SK-N-SH (cell line): Measurements from ENCODE around the gene MRPS18A. TPM values are rescaled to one million over a fixed set of nuclear protein-coding genes. Genes with fewer than 3 reads are reported as not detected.

Source experiments
- CTCF ChIA-PET: fragments of 300-600, 350-600 bp; formaldehyde crosslinking; extraction: SDS; loops from one replicate; lab custom pipeline; 2021; lab: Yijun Ruan, JAX
- POLR2A ChIA-PET: fragments of 350-600 bp; sonication (Branson Sonifier 250); formaldehyde crosslinking; extraction: SDS; loops from one replicate; lab custom pipeline; 2020; ENCODE audit warnings: antibody characterized with exemption, inconsistent platforms; lab: Yijun Ruan, JAX
- DNase-seq: peaks from one replicate; pipeline ENCODE4 v3.0.0; 2012
- H2AFZ ChIP-seq: fragments of 200-600 bp; sonication (generic); 2 replicates; pipeline ENCODE4 v1.8.1; 2016; ENCODE audit warnings: antibody characterized with exemption, mild to moderate bottlenecking, low read depth
- H3F3A ChIP-seq: fragments of 200-600 bp; sonication (generic); replicated peaks from 2 replicates; pipeline ENCODE3; 2016; ENCODE audit warnings: antibody characterized with exemption, mild to moderate bottlenecking; ENCODE audit not compliant: insufficient read depth
- H3K27ac ChIP-seq, 2 experiments: fragments of 200-500 bp in 1 of 2; fragments of 200-600 bp in 1 of 2; sonication (Bioruptor generic) in 1 of 2; sonication (generic), shearing (Covaris generic) in 1 of 2; 2 replicates each; pipeline versions ENCODE4 v1.5.1 to v1.6.1; 2014 to 2016; ENCODE audit warnings: low read depth in 2 of 2, inconsistent platforms in 1 of 2, low read length in 1 of 2, mild to moderate bottlenecking in 1 of 2, mixed read lengths in 1 of 2
- H3K27me3 ChIP-seq: fragments of 200-600 bp; sonication (generic), shearing (Covaris generic); 2 replicates; pipeline ENCODE4 v1.6.1; 2016; ENCODE audit warnings: mixed run types; ENCODE audit not compliant: insufficient read depth
- H3K36me3 ChIP-seq, 2 experiments: fragments of 200-500 bp in 1 of 2; fragments of 200-600 bp in 1 of 2; sonication (Bioruptor generic) in 1 of 2; sonication (generic) in 1 of 2; replicated peaks in 1 of 2; 2 replicates each; pipeline versions ENCODE3 to v1.5.1; 2014 to 2016; ENCODE audit warnings: low read length in 1 of 2, mild to moderate bottlenecking in 1 of 2; ENCODE audit not compliant: insufficient read depth in 2 of 2, control insufficient read depth in 1 of 2
- H3K4me1 ChIP-seq, 2 experiments: fragments of 200-500 bp in 1 of 2; fragments of 200-600 bp in 1 of 2; sonication (Bioruptor generic) in 1 of 2; sonication (generic), shearing (Covaris generic) in 1 of 2; 2 replicates each; pipeline versions ENCODE4 v1.5.1 to v1.6.1; 2014 to 2016; ENCODE audit warnings: low read depth in 1 of 2, low read length in 1 of 2, mixed run types in 1 of 2; ENCODE audit not compliant: insufficient read depth in 2 of 2, control insufficient read depth in 1 of 2
- H3K4me2 ChIP-seq: fragments of 200-600 bp; sonication (generic), shearing (Covaris generic); 2 replicates; pipeline ENCODE4 v1.6.1; 2017; ENCODE audit warnings: mixed run types
- H3K4me3 ChIP-seq, 2 experiments: fragments of 200-500 bp in 1 of 2; fragments of 200-600 bp in 1 of 2; sonication (Bioruptor generic) in 1 of 2; sonication (generic), shearing (Covaris generic) in 1 of 2; 2 replicates each; pipeline versions ENCODE4 v1.5.1 to v1.8.1; 2014 to 2016; ENCODE audit warnings: low read depth in 2 of 2, inconsistent platforms in 1 of 2, low read length in 1 of 2, mild to moderate bottlenecking in 1 of 2, mixed read lengths in 1 of 2, moderate library complexity in 1 of 2
- H3K79me2 ChIP-seq: fragments of 200-600 bp; sonication (generic); 2 replicates; pipeline ENCODE4 v1.8.1; 2017; ENCODE audit warnings: mild to moderate bottlenecking; ENCODE audit not compliant: insufficient read depth
- H3K9ac ChIP-seq: fragments of 200-600 bp; sonication (generic); 2 replicates; pipeline ENCODE4 v1.6.1; 2017; ENCODE audit warnings: mixed run types
- H3K9me2 ChIP-seq: fragments of 200-600 bp; sonication (generic); 2 replicates; pipeline ENCODE4 v1.6.1; 2017; ENCODE audit warnings: mixed run types
- H3K9me3 ChIP-seq: fragments of 200-600 bp; sonication (generic); 2 replicates; pipeline ENCODE4 v1.6.1; 2017; ENCODE audit warnings: mixed run types, mild to moderate bottlenecking, moderate library complexity
- H4K20me1 ChIP-seq: fragments of 200-600 bp; sonication (generic); 2 replicates; pipeline ENCODE4 v1.6.1; 2017; ENCODE audit warnings: mild to moderate bottlenecking, mixed run types; ENCODE audit not compliant: insufficient read depth
- FOSL2 ChIP-seq: IDR thresholded peaks from 2 replicates; pipeline ENCODE4 v1.4.0; 2012; ENCODE audit warnings: low read depth, mild to moderate bottlenecking, moderate library complexity, borderline replicate concordance
- FOXJ3 ChIP-seq: sonication (generic); formaldehyde crosslinking; IDR thresholded peaks from 2 replicates; pipeline ENCODE4 v1.5.1; 2020; ENCODE audit warnings: mild to moderate bottlenecking, missing genetic modification reagents
- FOXM1 ChIP-seq: IDR thresholded peaks from 2 replicates; pipeline ENCODE4 v1.4.0; 2012; ENCODE audit warnings: low read depth, mild to moderate bottlenecking
- JUND ChIP-seq: IDR thresholded peaks from 2 replicates; pipeline ENCODE4 v1.4.0; 2012
- MEF2A ChIP-seq: IDR thresholded peaks from 2 replicates; pipeline ENCODE4 v1.4.0; 2012; ENCODE audit warnings: low read depth, borderline replicate concordance
- NFIC ChIP-seq: IDR thresholded peaks from 2 replicates; pipeline ENCODE4 v1.4.0; 2012; ENCODE audit warnings: borderline replicate concordance
- RCOR1 ChIP-seq: fragments of 150-350 bp; IDR thresholded peaks from 2 replicates; pipeline ENCODE4 v1.6.1; 2017; ENCODE audit warnings: antibody characterized with exemption, low read length
- RXRA ChIP-seq: IDR thresholded peaks from 2 replicates; pipeline ENCODE4 v1.4.0; 2012; ENCODE audit warnings: low read depth, mild to moderate bottlenecking, borderline replicate concordance
- SIN3A ChIP-seq: IDR thresholded peaks from 2 replicates; pipeline ENCODE4 v1.6.1; 2012; ENCODE audit warnings: low read depth, mild to moderate bottlenecking, low read length, moderate library complexity, borderline replicate concordance
- TAF1 ChIP-seq: IDR thresholded peaks from 2 replicates; pipeline ENCODE4 v1.6.1; 2012; ENCODE audit warnings: low read depth, mild to moderate bottlenecking, low read length, moderate library complexity, borderline replicate concordance
- TCF12 ChIP-seq: IDR thresholded peaks from 2 replicates; pipeline ENCODE4 v1.4.0; 2012
- YY1 ChIP-seq: IDR thresholded peaks from 2 replicates; pipeline ENCODE4 v1.4.0; 2012; ENCODE audit warnings: low read depth, mild to moderate bottlenecking
- WGBS: methylation state at CpG from one replicate; pipeline ENCODE4 v1.1.6; 2017; ENCODE audit warnings: low lambda C conversion rate; 5-methylcytosine and 5-hydroxymethylcytosine counted together
- polyA plus RNA-seq, 3 experiments: library from polyadenylated mRNA; depleted of rRNA; stranded (reverse); fragments of >200 nt; gene quantifications; 2 replicates each; pipeline ENCODE4 v1.2.3, GENCODE V29; 2012

Gene MRPS18A
- polyA plus RNA-seq, 1 of the 3 experiments (the other 2 are of a cell fraction): 57.0 TPM

DNA sequence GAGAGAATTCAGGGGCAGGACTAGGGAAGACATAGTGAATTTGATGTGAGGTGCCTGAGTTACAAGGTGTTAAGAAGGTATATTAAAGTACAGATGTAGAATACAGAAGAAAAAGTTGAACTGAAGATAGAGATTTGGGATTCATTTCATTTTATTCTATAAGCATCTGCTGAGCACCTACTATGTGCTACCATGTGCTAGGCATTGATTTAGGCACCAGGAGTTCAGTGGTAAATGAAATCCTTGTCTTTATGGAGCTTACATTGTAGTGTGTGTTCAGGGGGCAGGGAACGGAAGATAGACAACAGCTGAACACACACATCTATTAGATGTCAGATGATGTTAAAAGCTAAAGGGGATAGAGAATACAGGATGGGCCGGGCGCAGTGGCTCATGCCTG, 40.0 kb downstream of the MRPS18A start:
- WGBS: 95% methylated on average over 3 of the region's 3 CpGs

DNA sequence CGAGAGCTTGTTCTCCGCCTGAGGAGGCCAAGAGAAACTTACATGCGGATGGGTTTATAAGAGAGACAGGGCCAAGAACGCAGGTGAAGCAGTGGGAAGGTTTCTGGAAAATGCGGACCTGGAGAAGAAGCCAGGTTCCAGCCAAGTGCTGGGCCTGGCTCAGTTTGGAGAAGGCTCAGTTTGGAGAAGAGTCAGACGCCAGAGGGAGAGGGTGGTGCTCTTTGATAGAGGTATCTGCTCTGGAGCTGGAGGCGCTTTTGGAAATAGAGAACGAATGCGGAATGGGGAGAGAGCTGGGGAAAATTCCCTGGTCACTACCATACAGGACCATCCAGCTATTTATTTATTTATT, 42.0 kb downstream of the MRPS18A start:
- H3K79me2 ChIP-seq: peaks cover 8% of the 10 kb centered on the region; the same call in 1 of the 2 replicates
- H3K27me3 ChIP-seq: no peaks in the 10 kb centered on the region
- H3K4me3 ChIP-seq: peak overlapping the region; percentile 20 to 26; a peak in 3 of 4 replicates
- DNase-seq: no peak
- no peak overlapping the region for H2AFZ ChIP-seq
- no peak overlapping the region for H3K9ac ChIP-seq
- H3K27ac ChIP-seq: no peak overlapping the region
- 53% methylated on average over 9 of the region's 9 CpGs for WGBS
- H4K20me1 ChIP-seq: 0 out of 2 replicates have a peak, but pooled peaks cover 3% of the 10 kb centered on the region
- peaks cover under 1% of the 10 kb centered on the region in 2 experiments; a peak in 1 of 4 replicates for H3K4me1 ChIP-seq
- H3K9me3 ChIP-seq: no peaks in the 10 kb centered on the region
- H3K36me3 ChIP-seq: peaks cover 5 to 18% of the 10 kb centered on the region in 2 experiments
- POLR2A ChIA-PET: interaction anchor here (0.8 to 1.0 kb wide), 2 partner anchors 10 to 16 kb away, joined by 3 to 4 read pairs; partner anchors contain the start of genes GTPBP2 and MAD2L1BP
- H3F3A ChIP-seq: no peaks in the 10 kb centered on the region
- TF ChIP-seq YY1 (no peak), FOXJ3 (CRISPR knock-in tag) (no peak), SIN3A (no peak), TCF12 (no peak), NFIC (no peak), RCOR1 (no peak)
- CTCF ChIA-PET: interaction anchor here (1.1 to 1.8 kb wide), 3 partner anchors 22 to 433 kb away, joined by 4 to 10 read pairs (median 4); no protein-coding TSS in a partner anchor
- no peaks in the 10 kb centered on the region for H3K9me2 ChIP-seq
- no peak overlapping the region for H3K4me2 ChIP-seq

More for the DNA sequence above, 40.0 kb downstream of the MRPS18A start:
- Histone ChIP-seq H3K9ac (no peak overlapping the region), H3F3A (no peaks in the 10 kb centered on the region), H3K27me3 (no peaks in the 10 kb centered on the region), H3K9me2 (no peaks in the 10 kb centered on the region), H3K9me3 (no peaks in the 10 kb centered on the region), H3K4me3 (no peak overlapping the region), H3K27ac (no peak overlapping the region), H3K36me3 (peaks cover 0 to 4% of the 10 kb centered on the region in 2 experiments), H3K79me2 (no peaks in the 10 kb centered on the region), H3K4me2 (no peak overlapping the region), H4K20me1 (no peaks in the 10 kb centered on the region), H2AFZ (no peak overlapping the region), H3K4me1 (no peaks in the 10 kb centered on the region)
- no peak for DNase-seq
- POLR2A ChIA-PET: interaction anchor here (0.8 to 1.6 kb wide), 2 partner anchors 12 to 17 kb away, joined by 3 to 6 read pairs; partner anchors contain the start of gene MAD2L1BP
- no peak for TF ChIP-seq TCF12
- TF ChIP-seq FOSL2: no peak
- no peak for TF ChIP-seq TAF1
- TF ChIP-seq RXRA: no peak
- TF ChIP-seq FOXM1: no peak
- CTCF ChIA-PET: interaction anchor here (1.0 to 1.6 kb wide), 4 partner anchors 14 to 39 kb away, joined by 3 to 5 read pairs (median 4); no protein-coding TSS in a partner anchor

DNA sequence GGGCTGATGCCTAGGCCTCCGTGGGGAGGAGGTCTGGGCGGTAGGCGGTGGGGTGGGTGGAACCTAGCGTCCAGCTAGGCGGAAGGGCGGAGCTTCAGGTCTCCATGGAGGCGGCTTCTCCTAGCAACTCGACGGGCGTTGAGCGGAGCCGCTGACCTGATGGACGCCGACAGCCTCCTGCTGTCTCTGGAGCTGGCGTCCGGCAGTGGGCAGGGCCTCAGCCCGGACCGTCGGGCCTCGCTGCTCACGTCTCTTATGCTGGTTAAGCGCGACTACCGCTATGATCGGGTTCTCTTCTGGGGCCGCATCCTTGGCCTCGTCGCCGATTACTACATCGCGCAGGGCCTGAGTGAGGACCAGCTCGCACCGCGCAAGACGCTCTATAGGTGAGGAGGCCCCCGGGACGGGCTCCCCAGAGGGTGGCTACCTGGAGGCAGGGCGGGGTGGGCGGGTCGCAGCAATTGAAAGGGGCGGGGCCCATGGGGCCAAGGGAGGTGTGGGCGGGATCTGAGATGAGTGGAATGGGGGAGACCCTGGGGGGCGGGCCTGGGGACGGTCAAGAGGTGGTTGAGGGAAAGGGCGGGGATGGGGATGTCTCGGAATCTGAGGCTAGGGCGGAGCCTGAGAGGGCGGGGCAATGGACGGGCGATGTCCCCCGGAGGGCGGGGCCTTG, 42.5 kb downstream of the MRPS18A start, which contains the start of gene RSPH9:
Gene RSPH9, plus strand, starts transcription at position 97 of the 673 bp plus-strand sequence. Its CDS starts 63 bp downstream, at position 160.
- CTCF ChIA-PET: interaction anchor here (1.1 to 1.8 kb wide), 4 partner anchors 22 to 434 kb away, joined by 4 to 10 read pairs (median 4); no protein-coding TSS in a partner anchor
- WGBS: 62% methylated on average over 28 of the region's 52 CpGs
- H3K9ac ChIP-seq: no peak within 1 kb of the TSS
- no peaks in the 10 kb centered on the region for H3F3A ChIP-seq
- H3K27me3 ChIP-seq: no peaks in the 10 kb centered on the region
- H3K9me2 ChIP-seq: no peaks in the 10 kb centered on the region
- H3K4me1 ChIP-seq: peaks cover 5% of the 10 kb centered on the region in 2 experiments; a peak in 2 of 4 replicates
- H2AFZ ChIP-seq: no peak within 1 kb of the TSS
- no peak within 1 kb of the TSS for H3K27ac ChIP-seq
- peaks cover 11 to 23% of the 10 kb centered on the region in 2 experiments for H3K36me3 ChIP-seq
- H3K4me3 ChIP-seq: peak within 1 kb of the TSS; percentile 26 to 29; a peak in 3 of 4 replicates
- POLR2A ChIA-PET: interaction anchor here (0.8 to 1.0 kb wide), 2 partner anchors 9 to 16 kb away, joined by 3 to 4 read pairs; partner anchors contain the start of genes GTPBP2 and MAD2L1BP
- no peak within 1 kb of the TSS for H3K4me2 ChIP-seq
- H3K79me2 ChIP-seq: peaks cover 13% of the 10 kb centered on the region; the same call in 1 of the 2 replicates
- DNase-seq: peak; percentile 77
- H3K9me3 ChIP-seq: no peaks in the 10 kb centered on the region
- 0 out of 2 replicates have a peak, but pooled peaks cover 3% of the 10 kb centered on the region for H4K20me1 ChIP-seq
- no peak for TF ChIP-seq JUND
- no peak for TF ChIP-seq MEF2A
- TF ChIP-seq, all 33 proteins: peak for 0
